GM21619 (cell line): ENCODE measurements around the gene KCNK3.
"Not testable (repeated sequence)": the region's sequence is repeated elsewhere in the genome, so short reads cannot be mapped to it uniquely, and the experiment has no call there.

Source experiments
- ATAC-seq: cut with Tn5 transposase; IDR thresholded peaks from one replicate; pipeline ENCODE4 v1.9.1; 2021; ENCODE audit not compliant: unreplicated experiment

The KCNK3 gene

DNA sequence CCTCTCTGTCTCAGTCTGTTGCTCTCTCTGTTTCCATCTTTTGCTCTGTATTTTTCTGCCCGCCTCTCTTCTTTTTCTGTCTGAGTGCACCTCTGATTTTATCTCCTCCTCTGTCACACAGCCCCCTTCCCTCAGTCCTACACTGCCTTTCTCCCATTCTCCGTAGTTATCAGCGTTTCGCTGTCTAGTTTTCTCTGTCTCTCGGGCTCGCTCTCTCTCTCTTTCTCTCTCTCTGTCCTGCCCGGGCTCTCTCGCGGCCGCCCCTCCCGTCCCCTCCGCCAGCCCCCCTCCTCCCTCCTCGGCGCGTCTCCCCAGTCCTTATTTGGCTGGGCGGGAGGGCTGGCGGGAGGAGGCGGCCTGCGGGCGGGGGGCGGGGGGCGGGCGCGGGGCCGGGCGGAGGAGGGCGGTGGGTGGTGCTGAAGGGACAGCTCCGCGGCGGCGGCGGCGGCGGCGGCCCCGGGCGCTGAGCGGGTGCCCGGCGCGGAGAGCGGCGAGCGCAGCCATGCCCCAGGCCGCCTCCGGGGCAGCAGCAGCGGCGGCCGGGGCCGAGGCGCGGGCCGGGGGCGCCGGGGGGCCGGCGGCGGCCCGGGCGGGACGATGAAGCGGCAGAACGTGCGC is at the start of gene KCNK3:
Gene KCNK3 (plus strand): TSS at position 444 of the 618 bp plus-strand sequence. CDS start 154 bp downstream, at position 598.
- no peak for ATAC-seq

DNA sequence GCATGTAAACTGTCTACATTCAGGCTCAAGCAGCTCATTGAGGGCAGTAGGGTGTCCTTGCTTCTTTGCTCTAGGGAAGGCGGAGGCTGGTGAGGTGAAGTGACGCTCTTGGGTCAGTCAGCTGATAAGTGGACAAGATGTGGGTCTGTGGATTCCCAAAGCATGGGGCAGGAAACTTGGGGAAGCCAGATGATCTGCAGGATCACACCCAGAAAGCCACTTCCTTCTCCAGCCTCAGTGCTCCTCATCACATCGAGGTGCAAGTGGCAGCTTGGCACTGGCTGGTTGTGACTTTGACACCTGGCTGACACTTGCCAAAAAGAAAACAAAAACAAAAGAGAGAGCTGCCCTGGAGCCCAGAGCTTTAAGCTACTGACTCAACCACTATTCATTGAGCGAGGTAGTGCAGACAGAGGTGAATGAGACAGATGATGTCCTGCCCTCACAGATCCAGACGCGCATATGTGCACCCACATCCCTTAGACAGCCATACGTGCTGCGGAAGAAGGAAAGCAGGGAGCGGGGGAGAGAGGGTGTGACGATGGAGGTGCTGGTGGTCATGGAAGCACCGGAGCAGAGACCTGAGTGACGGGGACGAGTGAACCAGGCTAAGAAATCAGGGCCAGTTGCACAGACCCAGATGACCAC is 48.2 kb upstream of the KCNK3 start:
- no peak for ATAC-seq

DNA sequence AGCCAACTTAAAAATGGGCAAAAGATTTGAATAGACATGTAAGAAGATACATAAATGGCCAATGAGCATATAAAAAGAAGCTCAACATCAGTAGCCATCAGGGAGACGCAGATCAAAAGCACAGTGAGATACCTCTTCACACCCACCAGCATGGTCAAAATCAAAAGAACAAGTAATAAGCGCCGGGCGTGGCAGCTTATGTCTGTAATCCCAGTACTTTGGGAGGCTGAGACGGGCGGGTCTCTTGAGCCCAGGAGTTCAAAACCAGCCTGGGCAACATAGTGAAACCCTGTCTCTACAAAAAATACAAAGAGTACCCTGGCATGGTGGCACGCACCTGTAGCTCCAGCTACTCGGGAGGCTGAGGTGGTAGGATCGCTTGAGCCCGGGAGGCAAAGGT is 46.8 kb upstream of the KCNK3 start:
- no peak for ATAC-seq

DNA sequence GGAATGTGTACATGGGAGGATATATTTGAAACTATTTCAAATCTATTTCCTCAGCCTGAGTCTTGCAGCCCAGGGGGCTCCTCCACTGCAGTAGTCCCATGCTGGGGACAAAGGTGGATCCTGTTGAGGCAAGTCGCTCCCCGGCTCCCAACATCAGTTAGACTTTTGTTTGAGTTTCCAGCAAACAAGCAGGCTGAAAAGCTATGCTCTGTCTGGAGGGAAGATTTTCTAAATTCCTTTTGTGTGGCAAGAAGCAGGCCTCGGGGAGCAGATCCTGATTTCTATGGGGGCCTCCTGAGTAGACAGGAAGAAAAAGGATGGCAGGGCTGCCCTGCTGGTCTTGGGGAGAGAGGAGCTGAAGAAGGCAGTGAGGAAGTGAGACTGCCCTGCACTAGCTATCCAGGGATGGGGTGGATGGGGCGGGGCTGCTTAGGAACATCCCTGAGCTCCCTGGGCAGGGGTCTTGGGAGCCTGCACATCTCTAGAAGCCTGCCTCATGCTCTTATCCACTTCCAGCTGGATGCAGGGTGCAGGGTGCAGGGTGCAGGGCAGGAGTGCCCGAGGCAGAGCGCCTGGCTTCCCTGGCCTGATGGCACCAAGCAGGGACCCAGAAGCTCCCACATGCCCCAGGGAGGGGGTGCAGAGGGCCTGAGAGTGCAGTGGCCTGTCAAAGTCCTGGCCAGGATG is 45.4 kb upstream of the KCNK3 start:
- no peak for ATAC-seq

DNA sequence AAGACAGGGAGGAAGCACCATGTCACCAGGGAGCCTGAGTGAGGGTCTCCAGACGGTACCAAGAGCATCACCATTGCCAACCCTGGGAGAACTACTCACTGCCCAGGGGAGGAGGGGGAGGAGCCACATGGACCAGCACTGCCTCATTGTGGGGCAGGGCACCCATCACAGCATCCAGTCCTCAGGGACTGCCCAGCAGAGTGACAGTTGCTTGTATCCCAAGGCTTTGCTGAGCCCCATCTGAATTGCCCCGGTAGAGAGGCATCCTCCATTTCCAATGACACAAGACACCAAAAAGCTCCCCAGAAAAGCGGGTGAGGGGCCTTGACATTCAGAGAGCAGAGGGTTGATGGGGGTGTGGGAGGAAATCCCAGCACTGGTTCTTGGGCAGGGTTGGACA is 44.5 kb upstream of the KCNK3 start:
- ATAC-seq = no peak

DNA sequence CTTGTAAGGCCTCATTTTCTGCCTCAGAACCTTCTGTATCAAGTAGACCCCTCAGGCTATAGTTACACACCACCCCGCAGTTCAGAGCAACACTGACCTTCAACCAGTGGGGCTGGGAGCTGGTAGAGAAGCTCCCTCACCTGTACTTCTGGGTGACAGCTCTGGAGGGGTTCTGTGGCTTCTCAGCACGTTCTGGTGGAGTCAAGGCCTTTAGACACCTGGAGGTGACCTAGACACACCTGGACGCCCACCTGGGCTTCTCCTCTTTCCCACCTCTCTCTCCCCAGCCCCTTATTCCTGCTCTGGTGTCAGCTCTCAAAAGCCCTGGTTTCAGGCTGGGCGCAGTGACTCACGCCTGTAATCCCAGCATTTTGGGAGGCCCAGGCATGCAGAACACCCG is 44.0 kb upstream of the KCNK3 start:
- ATAC-seq = no peak

DNA sequence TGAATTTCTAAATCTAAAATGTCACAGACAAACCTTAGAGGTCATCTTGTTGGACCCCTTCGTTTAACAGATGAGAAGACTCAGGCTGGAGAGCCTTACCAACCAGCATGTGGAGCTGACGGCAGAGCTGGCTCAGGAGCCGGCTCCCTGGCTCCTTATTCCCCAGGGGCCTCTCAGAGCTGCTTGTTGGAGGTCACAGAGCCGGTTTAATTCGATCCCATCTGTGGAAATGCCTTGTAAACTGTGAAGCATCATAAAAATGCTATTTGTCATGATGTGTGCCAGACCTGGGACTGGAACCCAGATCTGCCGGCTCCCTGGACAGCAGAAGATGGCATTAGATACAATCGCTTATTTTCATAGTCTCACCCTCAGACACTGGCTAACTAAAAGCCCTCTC is 43.2 kb upstream of the KCNK3 start:
- ATAC-seq = no peak

DNA sequence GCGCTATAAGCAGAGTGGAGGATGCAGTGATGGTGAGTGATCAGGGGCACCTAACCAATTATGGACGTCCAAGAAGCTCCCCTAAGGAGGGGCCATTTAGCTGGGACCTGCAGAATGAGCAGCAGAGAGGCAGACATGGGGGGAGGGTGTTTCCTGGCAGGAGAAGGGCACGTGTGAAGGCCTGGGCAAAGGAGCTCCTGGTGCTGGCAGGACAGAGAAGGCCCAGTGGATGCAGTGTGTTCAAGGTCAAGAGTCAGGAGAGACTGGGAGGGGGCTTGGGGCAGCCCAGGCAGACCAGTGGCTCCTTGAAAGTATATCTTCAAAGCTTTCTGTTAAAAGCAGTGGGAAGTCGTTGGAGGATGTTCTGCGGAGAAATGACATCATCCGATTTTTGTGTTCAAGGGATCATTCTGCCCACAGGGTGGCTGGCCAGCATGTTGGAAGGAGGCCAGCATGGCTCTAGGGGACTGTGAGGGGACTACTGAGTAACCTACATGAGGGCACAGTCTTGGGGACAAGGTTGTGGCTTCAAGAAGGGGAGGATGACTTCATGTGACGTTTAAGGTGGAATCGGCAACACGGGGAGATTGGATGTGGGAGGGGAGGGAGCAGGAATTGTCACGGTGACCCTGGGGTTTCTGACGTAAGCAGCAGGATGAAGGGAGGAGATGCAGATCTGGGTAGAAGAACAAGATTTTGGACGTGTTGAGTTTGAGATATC is 42.4 kb upstream of the KCNK3 start:
- ATAC-seq = no peak

DNA sequence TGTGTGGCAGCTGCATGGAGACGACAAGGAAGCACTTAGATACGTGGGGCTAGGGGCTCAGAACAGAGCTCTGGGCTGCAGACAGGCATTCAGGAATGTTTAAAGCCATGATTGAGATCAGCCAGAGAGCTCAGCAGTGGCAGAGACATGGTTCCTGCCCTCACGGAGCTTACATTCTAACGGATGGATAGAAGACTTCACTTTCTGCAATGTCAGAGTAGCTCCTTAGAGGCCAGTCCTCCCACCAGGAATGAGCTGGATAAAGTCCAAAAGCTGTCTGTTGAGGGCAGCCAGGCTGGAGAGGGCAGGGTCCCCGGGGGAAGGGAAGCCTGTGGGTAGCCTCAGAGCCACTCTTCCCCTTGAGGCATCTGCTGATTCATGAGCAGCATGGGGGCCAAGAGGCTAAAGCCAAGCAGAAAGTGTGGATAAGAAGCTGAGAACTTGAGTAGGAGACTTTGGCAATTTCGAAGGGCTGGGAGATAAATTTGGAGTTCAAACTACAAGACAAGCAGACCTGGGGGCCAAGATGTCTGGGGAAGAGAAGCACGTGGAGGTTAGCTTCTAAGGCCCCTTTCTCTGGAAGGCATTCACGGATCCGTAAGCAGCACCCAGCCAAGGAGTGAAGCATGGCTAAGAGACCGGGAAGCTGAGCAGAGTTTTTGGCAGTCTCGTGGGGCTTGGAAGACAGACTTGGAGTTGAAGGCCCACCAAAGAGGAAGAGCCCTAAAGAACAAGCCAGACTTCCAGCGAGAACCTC is 41.6 kb upstream of the KCNK3 start:
- no peak for ATAC-seq

DNA sequence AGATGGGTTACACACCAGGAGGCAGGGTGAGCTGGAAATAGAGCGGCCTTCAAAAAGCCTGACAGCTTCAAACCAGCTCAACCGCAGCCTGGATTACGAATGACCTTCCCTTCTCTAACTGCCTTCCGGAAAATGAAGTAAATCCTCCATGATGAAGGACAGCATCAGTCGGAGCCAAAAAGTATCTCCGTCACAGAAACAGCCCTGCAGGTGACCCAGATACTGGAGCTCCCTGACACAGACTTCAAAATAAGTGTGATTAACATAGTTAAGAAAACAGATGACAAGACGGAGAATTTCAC is 41.1 kb upstream of the KCNK3 start:
- ATAC-seq = no peak

DNA sequence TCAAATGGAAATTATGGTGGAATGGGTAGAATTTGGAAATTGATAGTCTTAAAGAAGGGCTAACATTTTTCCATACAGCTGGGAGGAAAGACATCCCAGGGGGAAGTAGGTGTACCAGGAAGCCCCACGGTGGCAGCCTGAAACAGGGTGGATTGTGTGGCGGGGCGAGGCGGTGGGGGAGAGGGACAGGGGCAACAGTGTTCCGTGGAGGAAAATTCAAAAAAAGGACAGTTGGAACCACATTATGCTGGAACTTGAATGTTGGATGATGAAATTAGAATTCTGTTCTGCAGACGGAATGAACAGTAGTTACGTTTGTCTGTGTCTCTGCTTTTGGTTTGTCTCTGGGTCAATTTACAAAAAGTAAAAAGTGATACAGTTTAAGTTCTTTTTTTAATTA is 40.7 kb upstream of the KCNK3 start:
- no peak for ATAC-seq

DNA sequence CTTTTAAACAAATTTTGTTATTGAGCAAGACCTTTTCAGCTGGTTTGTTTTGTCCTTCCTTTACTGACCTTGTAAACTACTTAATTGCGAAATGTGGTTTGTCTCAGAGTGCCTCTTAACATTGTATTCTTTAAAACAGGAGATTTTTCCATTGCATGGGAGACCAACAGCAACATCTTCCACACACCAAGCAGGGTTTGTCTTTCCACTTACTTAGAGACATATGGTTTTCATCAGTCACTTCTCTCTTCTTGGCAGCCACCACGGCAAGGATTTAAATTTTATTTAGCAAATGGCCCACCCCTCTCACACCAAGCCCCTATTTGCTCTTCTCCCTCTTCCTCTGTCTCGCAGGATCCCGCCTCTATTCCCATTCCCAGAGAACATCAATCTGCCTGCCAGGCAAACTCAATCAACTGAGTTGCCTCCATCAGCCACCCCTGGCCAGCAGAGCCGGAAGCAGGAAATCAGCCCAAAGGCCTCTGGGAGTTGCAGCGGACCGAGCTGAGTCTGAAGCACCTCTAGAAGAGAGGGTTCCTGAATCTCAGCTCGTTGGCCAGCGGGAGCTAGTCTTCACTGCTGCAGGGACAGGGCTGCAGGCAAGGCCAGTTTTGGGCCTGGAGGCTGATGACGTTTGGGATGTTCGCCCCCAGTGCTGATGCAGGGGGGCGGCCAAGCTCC is 40.0 kb upstream of the KCNK3 start:
- ATAC-seq = no peak

DNA sequence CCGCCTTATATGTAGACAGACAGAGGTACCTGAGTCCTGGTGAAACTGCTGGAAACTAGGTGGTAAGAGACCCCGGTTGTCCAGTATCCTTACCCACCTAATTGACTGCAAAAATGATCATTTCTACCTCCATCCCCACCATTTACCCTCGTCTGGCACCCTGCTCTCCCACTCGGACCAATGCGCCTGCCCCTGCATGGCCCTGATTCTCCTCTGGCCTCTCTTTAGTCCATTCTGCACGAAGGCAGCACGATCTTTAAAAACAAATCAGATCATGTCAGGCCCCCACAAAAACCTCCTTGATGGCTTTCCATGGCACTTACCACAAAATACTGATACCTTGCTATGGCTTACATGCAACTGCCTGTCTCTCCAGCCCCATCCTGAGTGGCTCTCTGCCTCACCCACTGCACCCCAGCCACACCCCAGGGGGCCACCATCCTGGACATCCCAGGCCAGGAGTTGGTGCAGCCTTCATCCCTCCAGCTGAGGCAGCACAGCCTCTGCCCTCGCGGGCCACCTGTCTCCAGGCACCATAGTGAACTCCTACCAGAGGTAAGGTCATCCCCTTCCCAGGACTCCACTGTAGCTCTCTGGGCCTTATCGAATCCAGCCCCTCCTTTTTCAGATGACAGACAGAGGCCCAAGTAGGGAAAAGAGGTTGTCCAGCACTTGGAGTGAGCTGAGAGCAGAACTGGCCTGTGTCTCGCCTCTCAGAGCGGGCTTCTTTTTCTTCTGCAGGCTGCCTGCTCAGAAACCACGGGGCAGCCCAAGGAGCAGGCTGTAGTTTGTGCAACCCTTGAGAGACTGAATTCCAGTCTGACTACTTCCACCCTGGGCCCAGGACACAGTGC is 39.1 kb upstream of the KCNK3 start:
- ATAC-seq = no peak

DNA sequence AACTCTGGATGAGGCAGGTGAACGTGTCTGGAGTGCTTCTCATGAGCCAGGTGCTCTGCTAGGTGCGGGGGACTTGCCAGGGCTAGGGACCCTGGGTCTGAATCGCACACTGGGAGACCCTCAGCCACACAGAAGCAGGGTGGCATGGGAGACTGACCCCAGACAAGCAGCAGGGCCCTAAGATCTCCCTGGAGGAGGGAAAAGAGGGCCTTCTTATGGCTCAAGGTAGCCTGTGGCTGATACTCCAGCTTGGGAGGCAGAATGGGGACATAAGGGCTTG is 38.5 kb upstream of the KCNK3 start:
- no peak for ATAC-seq

DNA sequence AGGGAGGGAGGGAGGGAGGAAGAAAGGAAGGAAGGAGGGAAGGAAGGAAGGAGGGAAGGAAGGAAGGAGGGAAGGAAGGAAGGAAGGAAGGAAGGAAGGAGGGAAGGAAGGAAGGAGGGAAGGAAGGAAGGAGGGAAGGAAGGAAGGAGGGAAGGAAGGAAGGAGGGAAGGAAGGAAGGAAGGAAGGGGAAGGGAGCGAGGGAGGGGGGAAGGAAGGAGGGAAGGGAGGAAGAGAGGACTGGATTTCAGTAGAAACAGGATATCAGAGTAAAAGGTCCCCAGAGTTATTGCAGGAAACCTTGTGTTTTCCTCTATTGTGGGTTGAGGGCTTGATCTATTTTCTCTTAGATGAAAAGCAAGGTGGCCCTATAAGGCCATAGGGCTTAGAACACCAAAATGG is 37.4 kb upstream of the KCNK3 start:
- ATAC-seq = not testable (repeated sequence)

DNA sequence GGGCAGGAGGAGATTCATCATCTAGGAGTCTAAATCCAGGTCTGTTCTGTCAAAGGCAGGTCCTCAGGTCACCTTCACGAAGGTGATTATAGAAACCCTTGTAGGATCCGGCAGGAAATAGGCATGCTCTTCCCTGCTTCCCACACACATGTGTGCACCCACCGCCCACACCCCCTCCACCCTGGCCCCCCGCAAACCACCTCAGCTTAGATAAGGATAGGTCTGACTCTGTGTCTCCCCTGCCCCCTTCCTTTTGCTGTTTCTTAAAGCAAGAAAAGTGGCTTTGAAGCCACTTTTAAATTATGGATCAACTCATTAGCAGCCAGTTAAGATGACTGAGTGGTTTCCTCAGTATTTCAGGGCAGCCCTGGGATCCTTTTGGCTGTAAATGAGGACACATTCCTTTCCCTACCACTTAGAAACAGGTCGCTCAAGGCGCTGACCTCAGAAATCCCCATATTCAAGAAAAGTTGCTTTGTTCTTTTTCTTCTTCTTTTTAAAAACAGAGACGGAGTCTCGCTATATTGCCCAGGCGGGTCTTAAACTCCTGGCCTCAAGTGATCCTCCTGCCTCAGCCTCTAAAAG is 36.8 kb upstream of the KCNK3 start:
- ATAC-seq = no peak

DNA sequence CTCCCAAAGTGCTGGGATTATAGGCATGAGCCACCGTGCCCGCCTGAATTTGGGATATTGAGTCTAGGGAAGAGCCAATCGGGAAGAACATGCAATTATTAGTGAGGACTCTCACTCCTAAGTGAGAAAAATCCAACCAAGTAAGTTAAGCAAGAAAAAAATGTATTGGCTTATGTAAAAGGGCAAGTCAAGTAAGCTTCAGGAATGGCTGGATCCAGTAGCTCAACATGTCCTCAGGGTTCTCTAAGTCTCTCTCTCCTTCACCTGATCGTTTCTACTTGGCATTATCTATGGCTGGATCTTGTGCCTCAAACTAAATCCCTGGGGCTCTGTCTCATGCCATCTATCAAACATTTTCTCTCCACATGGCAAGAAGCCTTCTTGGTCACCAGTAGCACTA is 35.3 kb upstream of the KCNK3 start:
- ATAC-seq = no peak

DNA sequence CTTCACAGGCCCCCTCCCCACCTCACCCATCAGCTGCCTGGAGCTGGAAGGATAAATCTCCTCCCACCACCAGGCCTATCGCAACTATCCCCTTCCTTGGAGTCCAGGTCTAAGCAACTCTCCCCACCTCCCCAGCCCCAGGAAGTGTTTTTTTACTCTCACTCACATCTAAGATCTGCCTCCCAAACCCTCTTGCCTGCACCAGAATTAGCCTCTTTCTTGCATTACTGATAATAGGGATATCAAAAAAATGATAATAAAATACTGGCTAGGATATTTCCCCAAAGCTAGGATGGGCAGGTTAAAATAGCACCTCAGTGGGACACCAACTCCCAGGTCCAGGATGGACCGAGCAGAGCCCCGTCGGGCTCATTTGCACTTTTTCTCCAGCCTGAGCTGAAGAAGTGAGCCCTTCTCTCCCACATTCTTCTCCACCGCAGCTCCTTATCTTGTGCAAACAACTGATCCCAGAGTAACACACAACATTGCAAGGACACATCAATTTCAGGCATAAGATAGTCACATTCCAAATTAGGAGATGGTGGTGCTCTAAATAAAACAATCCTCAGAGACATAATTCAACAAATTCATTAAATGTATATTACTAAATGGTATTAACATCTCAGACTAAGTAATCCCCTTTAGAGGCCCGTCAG is 33.7 kb upstream of the KCNK3 start:
- ATAC-seq = no peak

DNA sequence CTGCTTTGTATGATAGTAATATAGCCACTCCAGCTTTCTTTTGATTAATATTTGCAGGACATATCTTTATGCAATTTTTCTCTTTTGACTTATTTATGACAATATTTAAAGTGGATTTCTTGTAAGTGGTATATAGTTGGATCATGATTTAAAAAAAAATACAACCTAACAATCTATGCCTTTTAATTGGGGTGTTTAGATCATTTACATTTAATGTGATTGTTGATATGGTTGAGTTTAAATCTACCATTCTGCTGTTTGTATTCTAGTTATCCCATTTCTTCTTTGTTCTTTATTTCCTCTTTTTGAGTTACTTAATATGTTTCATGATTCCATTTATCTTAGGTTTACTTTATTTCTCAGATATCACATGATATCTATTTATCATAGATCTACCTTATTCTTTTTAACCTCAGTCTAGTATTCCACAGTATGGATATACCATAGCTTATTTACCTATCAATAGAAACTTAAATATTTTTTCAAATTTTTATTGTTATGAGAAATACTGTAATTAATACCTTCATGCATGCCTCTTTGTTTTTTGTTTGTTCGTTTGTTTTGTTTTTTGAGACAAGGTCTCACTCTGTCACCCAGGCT is 32.1 kb upstream of the KCNK3 start:
- no peak for ATAC-seq
